DND-41 (cell line): ENCODE measurements around the gene NSD1.

Experiments used
- ATAC-seq: fragments of 200-7000 bp; cut with Tn5 transposase; 3 replicates; pipeline ENCODE4 v1.9.1; 2021; ENCODE audit warnings: low read depth; ENCODE audit not compliant: insufficient read depth
- DNase-seq: peaks from one replicate; pipeline ENCODE4 v3.0.0-alpha.2; 2020
- H2AFZ ChIP-seq: 2 replicates; pipeline ENCODE4 v1.6.0; 2012; ENCODE audit warnings: low read depth, low read length
- H3K27ac ChIP-seq: 2 replicates; pipeline ENCODE4 v1.5.1; 2012; ENCODE audit warnings: low read length, inconsistent platforms
- H3K27me3 ChIP-seq: fragments of 200-600 bp; sonication (generic); 2 replicates; pipeline ENCODE4 v1.6.0; 2012; ENCODE audit warnings: low read length, mild to moderate bottlenecking, inconsistent platforms; ENCODE audit not compliant: insufficient read depth, poor library complexity
- H3K36me3 ChIP-seq: 2 replicates; pipeline ENCODE4 v1.5.1; 2012; ENCODE audit warnings: low read length, inconsistent platforms; ENCODE audit not compliant: insufficient read depth
- H3K4me1 ChIP-seq: 2 replicates; pipeline ENCODE4 v1.5.1; 2012; ENCODE audit warnings: mild to moderate bottlenecking, low read length; ENCODE audit not compliant: insufficient read depth
- H3K4me2 ChIP-seq: 2 replicates; pipeline ENCODE4 v1.6.0; 2012; ENCODE audit warnings: mild to moderate bottlenecking, moderate library complexity, low read length, inconsistent platforms; ENCODE audit not compliant: insufficient read depth
- H3K4me3 ChIP-seq, 2 experiments: fragments of 200-600 bp in 1 of 2; shearing (Covaris generic) in 1 of 2; 2 replicates each; pipeline ENCODE4 v1.5.1; 2012 to 2016; ENCODE audit warnings: inconsistent platforms in 2 of 2, low read length in 2 of 2, mild to moderate bottlenecking in 2 of 2, low read depth in 1 of 2, moderate library complexity in 1 of 2
- H3K79me2 ChIP-seq: 2 replicates; pipeline ENCODE4 v1.6.0; 2012; ENCODE audit warnings: low read length, inconsistent platforms; ENCODE audit not compliant: insufficient read depth
- H3K9ac ChIP-seq: 2 replicates; pipeline ENCODE4 v1.6.0; 2012; ENCODE audit warnings: low read depth, mild to moderate bottlenecking, inconsistent platforms, low read length, moderate library complexity
- H3K9me3 ChIP-seq: 2 replicates; pipeline ENCODE4 v1.5.1; 2012; ENCODE audit warnings: low read length, moderate library complexity, mild to moderate bottlenecking, inconsistent platforms; ENCODE audit not compliant: insufficient read depth, severe bottlenecking
- H4K20me1 ChIP-seq: 2 replicates; pipeline ENCODE4 v1.6.0; 2012; ENCODE audit warnings: low read length; ENCODE audit not compliant: insufficient read depth
- CTCF ChIP-seq: IDR thresholded peaks from 2 replicates; pipeline ENCODE4 v1.5.1; 2012; ENCODE audit warnings: borderline replicate concordance, low read length, moderate library complexity, mild to moderate bottlenecking; ENCODE audit not compliant: poor library complexity, severe bottlenecking; ENCODE audit errors: extremely low read depth
- EZH2 ChIP-seq: IDR thresholded peaks from 3 replicates; pipeline ENCODE4 v1.6.1; 2012; ENCODE audit warnings: borderline replicate concordance, low read depth, mild to moderate bottlenecking, moderate library complexity, low read length, inconsistent platforms; ENCODE audit not compliant: severe bottlenecking

NSD1 gene

DNA sequence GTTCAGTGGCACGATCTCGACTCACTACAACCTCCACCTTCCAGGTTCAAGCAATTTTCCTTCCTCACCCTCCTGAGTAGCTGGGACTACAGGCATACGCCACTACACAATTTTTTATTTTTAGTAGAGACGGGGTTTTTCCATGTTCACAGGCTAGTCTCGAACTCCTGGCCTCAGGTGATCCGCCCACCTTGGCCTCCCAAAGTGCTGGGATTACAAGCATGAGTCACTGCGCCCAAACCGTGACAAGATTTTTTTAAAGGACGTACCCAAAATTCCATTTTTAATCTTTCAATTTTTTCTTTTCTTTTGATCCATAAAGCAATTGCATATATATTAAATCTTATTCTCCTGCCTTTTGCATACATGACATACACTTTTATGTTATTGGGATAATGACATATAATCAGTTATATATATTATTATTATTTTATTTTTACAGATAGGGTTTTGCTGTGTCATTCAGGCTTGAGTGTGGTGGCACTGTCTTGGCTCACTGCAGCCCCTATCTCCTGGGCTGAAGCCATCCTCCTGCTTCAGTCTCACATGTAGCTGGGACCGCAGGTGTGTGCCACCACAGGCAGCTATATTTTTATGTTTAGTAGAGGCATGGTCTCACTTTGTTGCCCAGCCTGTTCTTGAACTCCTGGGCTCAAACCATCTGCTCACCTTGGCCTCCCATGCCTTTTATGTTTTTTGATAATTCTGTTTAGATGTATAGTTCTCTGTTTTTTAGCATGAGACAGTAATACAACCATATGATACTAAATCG, 98.1 kb downstream of the NSD1 start:
- Histone ChIP-seq H3K4me2 (no peak overlapping the region), H2AFZ (no peak overlapping the region), H4K20me1 (peaks cover 23% of the 10 kb centered on the region; the same call in 1 of the 2 replicates), H3K79me2 (peaks cover 63% of the 10 kb centered on the region), H3K9me3 (no peaks in the 10 kb centered on the region), H3K27ac (no peak overlapping the region), H3K4me3 (no peak overlapping the region), H3K4me1 (no peaks in the 10 kb centered on the region), H3K36me3 (peaks cover 30% of the 10 kb centered on the region), H3K9ac (no peak overlapping the region), H3K27me3 (no peaks in the 10 kb centered on the region)
- TF ChIP-seq EZH2: no peak
- TF ChIP-seq CTCF: no peak
- DNase-seq: no peak
- ATAC-seq: no peak

DNA sequence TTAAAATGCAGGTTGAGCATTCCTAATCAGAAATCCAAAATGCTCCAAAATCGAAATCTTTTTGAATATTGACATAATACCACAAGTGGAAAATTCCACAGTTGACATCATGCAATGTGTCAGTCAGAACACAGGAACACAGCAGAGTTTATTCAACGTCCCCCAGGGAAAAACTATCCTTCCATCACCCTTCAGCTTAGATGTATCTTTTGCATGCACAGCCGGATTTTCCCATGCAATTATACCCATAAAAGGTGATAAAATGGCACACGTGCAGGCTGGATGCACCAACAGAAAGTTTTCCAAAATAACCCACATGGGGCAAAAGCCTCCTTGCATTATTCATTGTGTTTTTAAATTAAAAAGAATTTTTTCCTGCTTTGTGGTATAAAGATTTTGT, 98.8 kb downstream of the NSD1 start:
- Histone ChIP-seq H3K9ac (no peak overlapping the region), H3K4me1 (no peaks in the 10 kb centered on the region), H2AFZ (no peak overlapping the region), H3K27me3 (no peaks in the 10 kb centered on the region), H4K20me1 (peaks cover 23% of the 10 kb centered on the region; the same call in 1 of the 2 replicates), H3K4me2 (no peak overlapping the region), H3K9me3 (no peaks in the 10 kb centered on the region), H3K79me2 (peaks cover 57% of the 10 kb centered on the region), H3K4me3 (no peak overlapping the region), H3K36me3 (peaks cover 36% of the 10 kb centered on the region), H3K27ac (no peak overlapping the region)
- ATAC-seq: no peak
- DNase-seq: no peak
- TF ChIP-seq CTCF: no peak
- no peak for TF ChIP-seq EZH2

DNA sequence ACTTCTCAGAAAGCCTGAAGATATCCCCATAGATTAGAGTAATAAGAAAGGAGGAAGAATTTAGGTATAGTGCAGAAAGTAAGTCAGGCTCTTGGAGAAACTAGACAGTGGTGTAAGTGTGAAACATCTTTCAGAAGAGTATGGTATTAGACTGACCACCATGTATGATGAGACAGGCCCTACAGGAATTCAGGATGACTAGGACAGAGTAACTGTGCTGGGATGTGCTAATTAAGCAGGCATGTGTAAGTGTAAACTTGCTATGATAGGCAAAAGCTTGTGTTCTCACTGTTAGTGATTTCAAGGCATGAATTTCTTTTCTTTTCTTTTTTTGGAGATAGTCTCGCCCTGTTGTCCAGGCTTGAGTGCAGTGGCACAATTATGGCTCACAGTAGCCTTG, 99.2 kb downstream of the NSD1 start:
- Histone ChIP-seq H3K27ac (no peak overlapping the region), H3K4me3 (no peak overlapping the region), H3K9me3 (no peaks in the 10 kb centered on the region), H3K4me1 (no peaks in the 10 kb centered on the region), H3K9ac (no peak overlapping the region), H2AFZ (no peak overlapping the region), H3K36me3 (peaks cover 39% of the 10 kb centered on the region), H3K4me2 (no peak overlapping the region), H4K20me1 (peaks cover 23% of the 10 kb centered on the region; the same call in 1 of the 2 replicates), H3K27me3 (no peaks in the 10 kb centered on the region), H3K79me2 (peaks cover 53% of the 10 kb centered on the region)
- DNase-seq (no peak), ATAC-seq (no peak)
- TF ChIP-seq EZH2 (no peak), CTCF (no peak)
